HCT116 (cell line): ENCODE data around the gene AXIN1. TPM values are rescaled to one million over a fixed set of nuclear protein-coding genes. Genes with fewer than 3 reads are reported as not detected.

ENCODE experiments used
- ATAC-seq: fragments of 200-7000 bp; cut with Tn5 transposase; 2 replicates; pipeline ENCODE4 v1.9.1; 2020; ENCODE audit warnings: mild to moderate bottlenecking, moderate library complexity
- BruUV-seq: library from RNA; stranded (reverse); fragments of 400-500 nt; replicated peaks from 2 replicates; lab custom pipeline; 2021; lab: Mats Ljungman, UMichigan
- CTCF ChIA-PET: fragments of 300-600 bp; sonication (Branson Sonifier 250); formaldehyde crosslinking; loops from one replicate; lab custom pipeline; 2021; ENCODE audit warnings: antibody characterized with exemption; lab: Charles Lee
- POLR2A ChIA-PET: fragments of 300-600, 350-600 bp; sonication (Branson Sonifier 250); formaldehyde crosslinking; loops from one replicate; lab custom pipeline; 2021; ENCODE audit warnings: antibody characterized with exemption; lab: Charles Lee
- RAD21 ChIA-PET, 2 experiments: fragments of 300-600 bp; sonication (Branson Sonifier 250); formaldehyde crosslinking; loops; one replicate each; lab custom pipeline; 2023; ENCODE audit warnings: low total read pairs in 2 of 2; ENCODE audit not compliant: uncharacterized antibody in 2 of 2, unreplicated experiment in 2 of 2, low non-redundant PET in 1 of 2; lab: Charles Lee
- DNase-seq: peaks from one replicate; pipeline ENCODE4 v3.0.0-alpha.2; 2010; ENCODE audit warnings: low read depth, low spot score
- H2AFZ ChIP-seq: fragments of 200-600 bp; shearing (Covaris generic), sonication (generic); 2 replicates; pipeline ENCODE4 v1.6.1; 2017; ENCODE audit warnings: low read depth, mixed run types, mixed read lengths, antibody characterized with exemption, low read length; ENCODE audit not compliant: poor library complexity, severe bottlenecking
- H3K27ac ChIP-seq: 2 replicates; pipeline ENCODE4 v1.5.1; 2012; ENCODE audit warnings: low read depth, low read length
- H3K27me3 ChIP-seq: fragments of 200-600 bp; sonication (generic); 2 replicates; pipeline ENCODE4 v1.6.1; 2016; ENCODE audit warnings: mixed run types, low read length, mixed read lengths; ENCODE audit not compliant: insufficient read depth
- H3K36me3 ChIP-seq, 2 experiments: fragments of 200-500 bp in 1 of 2; fragments of 200-600 bp in 1 of 2; sonication (Bioruptor generic) in 1 of 2; sonication (generic) in 1 of 2; 2 replicates each; pipeline versions ENCODE4 v1.5.1 to v1.6.1; 2014 to 2016; ENCODE audit warnings: low read length in 2 of 2, inconsistent platforms in 1 of 2, mixed read lengths in 1 of 2, mixed run types in 1 of 2; ENCODE audit not compliant: insufficient read depth in 2 of 2, control insufficient read depth in 1 of 2
- H3K4me1 ChIP-seq, 2 experiments: fragments of 200-600 bp in 1 of 2; sonication (generic) in 1 of 2; 2 replicates each; pipeline versions ENCODE4 v1.5.1 to v1.6.1; 2012 to 2017; ENCODE audit warnings: low read length in 2 of 2, inconsistent platforms in 1 of 2, mild to moderate bottlenecking in 1 of 2, mixed read lengths in 1 of 2, mixed run types in 1 of 2, moderate library complexity in 1 of 2; ENCODE audit not compliant: insufficient read depth in 2 of 2, control insufficient read depth in 1 of 2
- H3K4me2 ChIP-seq: fragments of 200-600 bp; sonication (generic); 2 replicates; pipeline ENCODE4 v1.6.1; 2017; ENCODE audit warnings: mixed run types, low read length, mixed read lengths
- H3K4me3 ChIP-seq, 2 experiments: fragments of 200-600 bp in 1 of 2; sonication (generic) in 1 of 2; replicated peaks in 1 of 2; 2 replicates each; pipeline ENCODE4 v1.5.1; 2011 to 2016; ENCODE audit warnings: low read length in 2 of 2, control low read depth in 1 of 2, low read depth in 1 of 2, mild to moderate bottlenecking in 1 of 2, mixed read lengths in 1 of 2, mixed run types in 1 of 2
- H3K79me2 ChIP-seq: fragments of 200-600 bp; sonication (generic); 2 replicates; pipeline ENCODE4 v1.6.1; 2017; ENCODE audit warnings: mild to moderate bottlenecking, mixed run types, low read length, moderate library complexity, mixed read lengths; ENCODE audit not compliant: insufficient read depth
- H3K9ac ChIP-seq: fragments of 200-600 bp; sonication (generic); 2 replicates; pipeline ENCODE4 v1.6.1; 2016; ENCODE audit warnings: low read length, mixed read lengths
- H3K9me2 ChIP-seq: fragments of 200-600 bp; sonication (generic), shearing (Covaris generic); 2 replicates; pipeline ENCODE4 v1.6.1; 2017; ENCODE audit warnings: mixed run types, mild to moderate bottlenecking, moderate library complexity; ENCODE audit not compliant: insufficient read depth
- H3K9me3 ChIP-seq, 2 experiments: fragments of 200-500 bp in 1 of 2; fragments of 200-600 bp in 1 of 2; sonication (Bioruptor generic) in 1 of 2; sonication (generic) in 1 of 2; 2 replicates each; pipeline ENCODE4 v1.6.1; 2014 to 2017; ENCODE audit warnings: low read length in 2 of 2, mixed read lengths in 2 of 2, inconsistent platforms in 1 of 2, low read depth in 1 of 2, mild to moderate bottlenecking in 1 of 2, mixed run types in 1 of 2, moderate library complexity in 1 of 2; ENCODE audit not compliant: control insufficient read depth in 1 of 2, insufficient read depth in 1 of 2
- H4K20me1 ChIP-seq: fragments of 200-600 bp; sonication (generic), shearing (Covaris generic); 2 replicates; pipeline ENCODE4 v1.6.1; 2017; ENCODE audit warnings: mixed run types, mild to moderate bottlenecking, moderate library complexity; ENCODE audit not compliant: insufficient read depth
- ATF3 ChIP-seq: IDR thresholded peaks from 2 replicates; pipeline ENCODE4 v1.6.1; 2012
- CBX3 ChIP-seq: IDR thresholded peaks from 2 replicates; pipeline ENCODE4 v1.6.1; 2012; ENCODE audit warnings: low read depth
- CTCF ChIP-seq, 3 experiments: fragments of 200-600 bp in 1 of 3; sonication (generic) in 1 of 3; IDR thresholded peaks in 2 of 3; conservative IDR thresholded peaks in 1 of 3; 2 replicates each; pipeline ENCODE4 v1.5.1; 2012 to 2017; ENCODE audit warnings: low read depth in 2 of 3, low read length in 2 of 3, antibody characterized with exemption in 1 of 3, borderline replicate concordance in 1 of 3, control low read depth in 1 of 3, mild to moderate bottlenecking in 1 of 3, mixed read lengths in 1 of 3, mixed run types in 1 of 3, moderate library complexity in 1 of 3; ENCODE audit not compliant: insufficient read depth in 1 of 3
- EGR1 ChIP-seq: IDR thresholded peaks from 2 replicates; pipeline ENCODE4 v1.6.1; 2012; ENCODE audit warnings: low read depth
- ELF1 ChIP-seq: IDR thresholded peaks from 2 replicates; pipeline ENCODE4 v1.6.1; 2012; ENCODE audit warnings: low read depth, borderline replicate concordance
- EZH2 ChIP-seq: fragments of 200-600 bp; sonication (generic); IDR thresholded peaks from 2 replicates; pipeline ENCODE4 v1.6.1; 2017; ENCODE audit warnings: antibody characterized with exemption, mixed run types
- EZH2phosphoT487 ChIP-seq: fragments of 200-600 bp; IDR thresholded peaks from 2 replicates; pipeline ENCODE4 v1.6.1; 2018; ENCODE audit warnings: antibody characterized with exemption, borderline replicate concordance
- MAX ChIP-seq: IDR thresholded peaks from 2 replicates; pipeline ENCODE4 v1.6.1; 2012
- RAD21 ChIP-seq: IDR thresholded peaks from 2 replicates; pipeline ENCODE4 v1.6.1; 2012; ENCODE audit warnings: low read depth, mild to moderate bottlenecking
- REST ChIP-seq: IDR thresholded peaks from 2 replicates; pipeline ENCODE4 v1.6.1; 2012; ENCODE audit warnings: low read depth
- SIN3A ChIP-seq: IDR thresholded peaks from 2 replicates; pipeline ENCODE4 v1.6.1; 2012; ENCODE audit warnings: low read depth
- SRF ChIP-seq: IDR thresholded peaks from 2 replicates; pipeline ENCODE4 v1.6.1; 2012; ENCODE audit warnings: low read depth
- TCF7L2 ChIP-seq: IDR thresholded peaks from 2 replicates; pipeline ENCODE4 v1.7.0; 2011; ENCODE audit warnings: borderline replicate concordance, inconsistent platforms; ENCODE audit not compliant: insufficient read depth, insufficient read length; ENCODE audit errors: extremely low read depth
- YY1 ChIP-seq: IDR thresholded peaks from 2 replicates; pipeline ENCODE4 v1.6.1; 2011; ENCODE audit warnings: low read length, low read depth, moderate library complexity, mild to moderate bottlenecking; ENCODE audit not compliant: insufficient replicate concordance; ENCODE audit errors: extremely low read depth
- ZBTB33 ChIP-seq: IDR thresholded peaks from 2 replicates; pipeline ENCODE4 v1.6.1; 2011; ENCODE audit warnings: mild to moderate bottlenecking, low read length, moderate library complexity; ENCODE audit not compliant: insufficient replicate concordance; ENCODE audit errors: extremely low read depth
- ZFX ChIP-seq: fragments of 450-650 bp; IDR thresholded peaks from 2 replicates; pipeline ENCODE4 v1.6.1; 2017
- ZNF274 ChIP-seq: fragments of 200-500 bp; sonication (Bioruptor generic); IDR thresholded peaks from 2 replicates; pipeline ENCODE4 v1.6.1; 2014; ENCODE audit warnings: mild to moderate bottlenecking, low read depth, low read length, inconsistent platforms
- intact Hi-C: fragments of 100-400 bp; cut with micrococcal nuclease; formaldehyde crosslinking; loops from 2 replicates; pipeline ENCODE4 v1.10.0; 2022
- total RNA-seq: library from RNA; stranded (reverse); gene quantifications from one replicate; pipeline ENCODE4 v1.2.1, GENCODE V29; 2021; ENCODE audit not compliant: unreplicated experiment

Gene AXIN1
- total RNA-seq, 1 experiment from 2014 or later = 20.2 TPM

GRCh38 chr16:401468-402348 lies 49.2 kb upstream of the AXIN1 start, which contains the start of gene DECR2:
Gene DECR2 (plus strand): TSS chr16:401885. CDS start chr16:401964, 79 bp downstream.
- no peaks in the 10 kb centered on the region for H3K79me2 ChIP-seq
- H3K36me3 ChIP-seq = no peaks in the 10 kb centered on the region
- H3K27me3 ChIP-seq = no peaks in the 10 kb centered on the region
- peak within 1 kb of the TSS; percentile 63 for H3K4me3 ChIP-seq
- H3K27ac ChIP-seq = peak within 1 kb of the TSS; percentile 86
- no peak within 1 kb of the TSS for H2AFZ ChIP-seq
- ChIA-PET RAD21 (no interaction called here), POLR2A (interaction anchor here (0.6 to 1.0 kb wide), 4 partner anchors 11 to 235 kb away, joined by 3 to 4 read pairs (median 3); partner anchors contain the start of gene METTL26), CTCF (interaction anchor here (0.7 to 1.1 kb wide), 2 partner anchors 24 to 65 kb away, joined by 3 to 4 read pairs; partner anchors contain the start of gene RAB11FIP3)
- peak within 1 kb of the TSS; percentile 77 for H3K4me2 ChIP-seq
- peak within 1 kb of the TSS; percentile 71 for H3K9ac ChIP-seq
- H3K9me2 ChIP-seq = no peaks in the 10 kb centered on the region
- intact Hi-C loops = no loop called here
- BruUV-seq = no TSS peak
- ATAC-seq (peak; percentile 77), DNase-seq (no peak)
- H3K4me1 ChIP-seq = peaks cover under 1 to 14% of the 10 kb centered on the region in 2 experiments; a peak in 2 of 4 replicates
- H3K9me3 ChIP-seq = no peaks in the 10 kb centered on the region
- H4K20me1 ChIP-seq = no peaks in the 10 kb centered on the region
- no peak for TF ChIP-seq ELF1
- TF ChIP-seq SIN3A = no peak
- TF ChIP-seq ZFX = peak; percentile 39; the same call in 1 of the 2 replicates
- TF ChIP-seq ATF3 = no peak
- TF ChIP-seq EZH2phosphoT487 = no peak
- TF ChIP-seq YY1 = peak; percentile 31
- 0 out of 6 replicates have a peak, but pooled peaks of 1 of the 3 experiments have one; percentile 21 for TF ChIP-seq CTCF (IDR thresholded peaks at IDR 0.05 in 2 of 3, conservative IDR thresholded peaks at IDR 0.05 in 1 of 3; ENCODE audit: borderline replicate concordance in 1 of 3, insufficient read depth in 1 of 3, low read depth in 2 of 3, low read length in 2 of 3)
- peak; percentile 36; the same call in 1 of the 2 replicates for TF ChIP-seq MAX
- no peak for TF ChIP-seq REST
- no peak for TF ChIP-seq TCF7L2
- no peak for TF ChIP-seq ZBTB33
- TF ChIP-seq CBX3 = no peak
- TF ChIP-seq EGR1 = no peak
- peak; percentile 35 for TF ChIP-seq RAD21
- no peak for TF ChIP-seq EZH2
- no peak for TF ChIP-seq ZNF274
- TF ChIP-seq SRF = no peak
